Activated CD4-positive, CD25-positive, alpha-beta regulatory T cell (primary cell): ENCODE measurements around the gene NOS3.
"Not testable (repeated sequence)": the region's sequence is repeated elsewhere in the genome, so short reads cannot be mapped to it uniquely, and the experiment has no call there.

ENCODE experiments used
- DNase-seq, 4 experiments: peaks; one replicate each; lab custom pipeline; 2025; lab: John Stamatoyannopoulos, UW

The NOS3 gene

DNA sequence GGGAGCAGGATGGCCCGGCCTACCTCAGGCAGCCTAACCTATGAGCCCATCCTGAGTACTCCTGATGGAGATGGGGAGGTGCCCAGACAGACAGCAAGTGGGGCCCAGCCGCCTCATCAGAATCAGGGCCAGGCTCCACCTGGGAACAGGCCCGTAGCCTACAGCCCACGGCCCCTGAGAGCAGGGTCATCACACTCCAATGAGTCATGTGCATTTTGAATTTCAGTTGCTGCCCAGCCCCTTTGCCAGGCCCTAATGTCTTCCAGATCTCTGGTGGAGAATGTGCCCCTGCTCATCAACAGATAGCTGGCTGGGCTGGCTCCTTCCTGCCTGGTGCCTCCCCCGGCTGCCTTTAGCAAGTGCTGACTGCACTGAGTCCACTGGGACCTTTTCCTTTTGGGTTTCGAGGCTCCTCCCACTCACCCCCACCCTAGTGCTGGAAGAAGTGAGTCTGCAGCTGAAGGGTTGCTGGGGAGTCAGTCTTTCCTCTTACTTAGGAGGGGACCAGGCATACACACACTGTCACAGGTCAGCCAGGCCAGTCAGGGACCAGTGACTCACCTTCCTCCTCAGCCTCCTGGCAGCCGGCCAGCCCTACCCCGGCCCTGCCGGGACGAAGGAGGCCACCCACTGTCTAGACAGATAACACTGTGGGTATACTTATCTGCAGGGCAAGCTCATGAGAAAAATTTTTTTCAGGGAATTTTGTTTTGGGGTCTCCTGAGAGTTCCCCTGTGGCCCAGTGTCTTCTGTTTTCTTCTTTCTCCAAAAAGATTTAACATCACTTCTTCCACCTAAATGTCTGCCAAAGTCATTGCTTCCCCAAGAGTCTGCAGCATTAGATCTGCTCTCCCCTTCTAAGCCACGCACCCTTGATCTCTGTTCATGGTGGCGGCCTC, 48.4 kb downstream of the NOS3 start:
- peak in 2 of 4 experiments; percentile 34 to 53 for DNase-seq

DNA sequence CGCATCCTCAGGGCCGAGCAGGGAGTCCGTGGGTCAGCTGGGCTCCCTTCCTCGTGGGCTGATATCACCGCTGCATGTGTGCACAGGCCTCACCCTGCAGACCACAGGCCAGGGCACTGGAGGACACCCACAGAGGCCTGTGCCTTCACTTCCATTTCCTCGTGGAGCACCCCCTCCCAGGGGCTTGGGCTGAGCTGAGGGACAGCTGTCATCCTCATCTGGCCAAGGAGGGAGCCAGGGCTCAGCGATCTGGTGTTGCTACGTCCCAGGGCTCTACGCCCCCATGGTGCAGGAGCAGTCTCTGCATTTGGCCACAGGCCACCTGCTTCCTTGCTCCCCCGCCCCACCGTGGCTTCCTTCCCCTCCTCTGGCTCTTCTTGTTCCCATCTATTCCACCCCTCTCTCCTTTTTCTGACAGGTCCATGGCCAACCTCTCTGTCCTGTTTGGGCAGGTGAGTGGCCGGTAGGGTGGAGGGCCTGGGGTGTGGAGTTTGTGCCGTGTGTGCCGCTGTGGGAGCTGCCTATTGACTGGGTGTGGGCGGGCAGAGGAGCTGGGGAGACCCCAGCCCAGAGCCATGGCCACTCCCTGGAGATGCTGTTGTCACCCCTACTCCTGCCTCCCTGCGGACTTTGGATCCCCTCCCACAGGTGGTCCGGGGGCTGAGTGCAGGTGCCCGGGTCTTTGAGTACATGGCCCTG, 49.2 kb downstream of the NOS3 start:
- no peak for DNase-seq

- no peak for DNase-seq
Measured at GRCh38 chr7:151040616-151041375, 50.0 kb downstream of the NOS3 start.

- DNase-seq: not testable (repeated sequence)
Measured at GRCh38 chr7:151043449-151043848, 52.6 kb downstream of the NOS3 start.

- no peak for DNase-seq
Measured at GRCh38 chr7:151043959-151044358, 53.1 kb downstream of the NOS3 start.

GRCh38 chr7:151045262-151045661, 54.4 kb downstream of the NOS3 start:
- DNase-seq: no peak

GRCh38 chr7:151045967-151046366, 55.1 kb downstream of the NOS3 start:
- DNase-seq: no peak

DNA sequence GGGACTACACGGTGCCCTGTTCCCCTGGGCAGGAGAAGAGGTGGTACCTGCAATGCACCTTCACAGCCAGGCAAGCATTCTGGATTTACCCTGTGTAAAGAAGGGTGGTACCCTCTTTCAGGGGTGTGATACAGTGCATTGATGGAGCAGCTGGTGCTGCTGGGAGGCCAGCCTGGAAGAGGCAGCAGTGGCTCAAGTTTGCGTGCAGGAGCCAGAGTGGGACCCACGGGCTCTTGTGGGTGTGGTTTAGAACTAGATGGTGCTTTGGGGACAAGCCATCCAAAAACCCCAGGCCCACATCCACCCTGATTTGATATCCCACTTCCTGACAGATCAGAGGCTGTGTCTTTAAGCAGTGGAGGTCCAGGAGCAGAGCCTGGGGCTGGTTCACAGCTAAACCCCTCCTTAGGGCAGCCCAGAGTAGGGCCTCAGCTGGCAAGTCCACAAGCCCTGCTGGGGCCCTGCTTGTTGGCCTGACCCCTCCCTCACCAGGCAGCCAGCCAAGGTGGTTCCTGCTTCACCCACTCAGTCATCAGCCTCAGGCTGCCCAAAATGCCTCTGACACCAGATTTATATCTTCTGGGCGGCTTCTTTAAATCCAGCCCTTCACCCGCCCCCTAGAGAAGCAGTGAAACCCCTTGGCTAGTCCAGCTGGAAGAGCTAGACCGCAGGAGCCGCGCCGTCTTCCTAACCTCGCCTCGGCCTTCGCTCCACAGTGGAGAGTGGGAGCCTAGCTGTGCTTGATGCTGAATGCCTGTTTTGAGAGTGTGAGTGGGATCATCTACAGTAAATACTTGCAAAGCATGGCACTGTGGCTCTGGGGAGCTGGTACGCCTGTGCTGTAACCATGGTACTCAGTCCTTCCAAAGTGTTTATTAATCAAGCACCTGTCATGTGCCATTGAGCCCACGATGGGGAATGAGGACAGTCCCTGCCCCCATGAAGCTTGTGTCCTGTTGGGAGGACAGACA, 56.1 kb downstream of the NOS3 start:
- no peak for DNase-seq

- DNase-seq: no peak
Measured at GRCh38 chr7:151047976-151048815, 57.4 kb downstream of the NOS3 start, which contains the start of gene ASIC3. Gene ASIC3 (plus strand): TSS chr7:151048531. CDS start chr7:151048886, 355 bp downstream.

GRCh38 chr7:151048911-151049463, 58.2 kb downstream of the NOS3 start:
- DNase-seq: no peak

GRCh38 chr7:151051108-151051507, 60.3 kb downstream of the NOS3 start:
- peak in 2 of 4 experiments; percentile 23 to 25 for DNase-seq

- DNase-seq: no peak
Measured at GRCh38 chr7:151053096-151053495, 62.3 kb downstream of the NOS3 start.

- DNase-seq: no peak
Measured at GRCh38 chr7:151053751-151054150, 62.9 kb downstream of the NOS3 start.

GRCh38 chr7:151056283-151056665, 65.5 kb downstream of the NOS3 start:
- no peak for DNase-seq

- DNase-seq: no peak
Measured at GRCh38 chr7:151056666-151057505, 66.1 kb downstream of the NOS3 start.

DNA sequence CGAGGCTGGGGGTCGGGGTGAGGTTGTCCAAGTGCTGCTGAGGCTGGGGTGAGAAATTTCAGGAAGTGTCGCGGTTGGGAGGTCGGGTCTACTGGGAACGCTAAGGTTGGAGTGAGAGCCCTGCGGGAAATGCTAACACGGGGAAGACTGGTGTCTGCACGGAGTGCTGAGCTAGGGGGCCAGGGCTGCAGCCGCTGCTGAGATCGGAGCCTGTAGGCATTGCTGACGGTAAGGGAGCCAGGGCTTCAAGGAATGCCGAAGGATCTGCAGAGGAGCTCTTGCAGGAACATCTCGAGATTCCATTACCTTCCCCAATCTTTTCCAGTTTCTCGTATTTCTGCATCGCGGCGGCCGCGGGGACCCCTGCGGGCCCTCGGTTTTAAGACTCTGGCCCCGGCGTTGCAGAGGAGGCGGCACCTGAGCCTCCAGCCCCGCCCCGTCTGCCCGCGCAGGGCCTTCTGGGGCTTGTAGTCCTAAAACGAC, 66.7 kb downstream of the NOS3 start, which contains the start of gene CDK5:
CDK5 (minus strand) TSS at position 392 of the 483 bp plus-strand sequence; CDS start at position 343, 49 bp downstream.
- DNase-seq: no peak

DNA sequence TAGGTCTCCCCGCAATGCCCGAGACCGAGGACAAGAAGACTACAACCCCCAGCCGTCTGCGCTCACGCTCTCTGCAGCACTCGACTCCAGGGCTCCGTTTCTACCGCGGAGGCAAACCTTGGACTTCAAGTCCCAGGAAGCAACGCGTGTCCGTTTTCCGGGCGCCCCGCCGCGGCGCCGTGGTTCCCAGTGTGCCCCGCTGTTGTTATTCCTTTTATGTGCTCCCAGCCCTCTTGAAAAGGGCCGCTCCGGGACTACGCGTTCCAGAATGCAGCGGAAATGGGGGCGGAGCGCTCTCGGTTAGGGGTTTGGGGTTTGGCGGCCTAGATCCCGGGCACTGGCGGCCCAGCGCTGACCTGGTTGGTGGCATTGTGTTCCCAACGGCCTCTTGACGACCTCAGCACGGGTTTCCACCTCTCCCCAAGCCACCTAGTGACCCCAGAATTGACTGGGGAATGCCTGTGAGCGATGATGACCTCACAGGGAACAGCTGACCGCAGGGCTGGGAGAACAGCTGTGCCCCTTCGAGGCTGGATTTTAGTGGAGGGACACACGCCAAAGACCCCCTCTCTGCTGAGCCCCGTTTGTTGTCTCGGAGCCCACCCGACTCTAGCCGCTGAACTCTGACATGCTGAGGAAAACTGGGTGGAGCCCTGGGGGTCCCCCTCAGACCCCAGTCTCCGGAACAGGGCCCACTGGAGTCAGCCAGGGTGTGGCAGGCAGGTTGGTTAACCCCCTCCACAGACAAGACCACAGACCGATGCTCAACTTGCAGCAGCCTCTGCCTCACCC, 67.4 kb downstream of the NOS3 start:
- peak; percentile 91 to 94 (median 92) for DNase-seq
